Transverse colon (tissue), 4 donors: ENCODE measurements around the gene AP1G2. TPM values are rescaled to one million over a fixed set of nuclear protein-coding genes. Genes with fewer than 3 reads are reported as not detected.

ENCODE experiments used
- DNase-seq: peaks from one replicate; pipeline ENCODE4 v3.0.0-alpha.2; 2019
- H3K27ac ChIP-seq, 4 donors: fragments of 200-600 bp; sonication (generic); 2 replicates each; pipeline ENCODE4 v1.5.1; 2016 to 2018; ENCODE audit warnings: inconsistent platforms in 4 of 4
- H3K27me3 ChIP-seq: fragments of 200-600 bp; sonication (generic); 2 replicates; pipeline ENCODE4 v1.5.1; 2017; ENCODE audit warnings: inconsistent platforms
- H3K36me3 ChIP-seq, 4 donors: fragments of 200-600 bp; sonication (generic); 2 replicates each; pipeline ENCODE4 v1.5.1; 2017 to 2019; ENCODE audit warnings: inconsistent platforms in 4 of 4
- H3K4me1 ChIP-seq, 4 donors: fragments of 200-600 bp; sonication (generic); 2 replicates each; pipeline ENCODE4 v1.5.1; 2017 to 2020; ENCODE audit warnings: inconsistent platforms in 4 of 4
- H3K4me3 ChIP-seq, 4 donors: fragments of 200-600 bp; sonication (generic); 1 replicate in 1 of 4; 2 replicates in 3 of 4; pipeline versions ENCODE4 v1.5.1 to v1.6.1; 2017 to 2019; ENCODE audit warnings: inconsistent platforms in 4 of 4
- H3K9me3 ChIP-seq, 2 donors: fragments of 200-600 bp; sonication (generic); 2 replicates each; pipeline ENCODE4 v1.5.1; 2017 to 2019; ENCODE audit warnings: inconsistent platforms in 2 of 2
- EP300 ChIP-seq: sonication (generic); formaldehyde crosslinking; IDR thresholded peaks from one replicate; pipeline ENCODE4 v1.6.1; 2017; ENCODE audit warnings: antibody characterized with exemption, low read depth
- POLR2A ChIP-seq: fragments of 450-650 bp; IDR thresholded peaks from one replicate; pipeline ENCODE4 v1.6.1; 2016; ENCODE audit warnings: antibody characterized with exemption, mild to moderate bottlenecking, moderate library complexity
- POLR2AphosphoS5 ChIP-seq, 3 donors: sonication (generic); formaldehyde crosslinking; IDR thresholded peaks; one replicate each; pipeline ENCODE4 v1.6.1; 2016; ENCODE audit warnings: antibody characterized with exemption in 3 of 3
- WGBS, 2 donors: methylation state at CpG; one replicate each; pipeline ENCODE4 v1.1.5; 2018; ENCODE audit warnings: low coverage in 1 of 2; 5-methylcytosine and 5-hydroxymethylcytosine counted together
- in situ Hi-C, 4 donors: fragments of 200-750 bp; cut with MboI; loops; one replicate each; pipeline versions ENCODE4 v1.15.0 to v1.15.1; 2017; ENCODE audit warnings: low sequenced_read_pairs in 3 of 4, low pct_ligation_motif_present in 1 of 4, low pct_unique_long_range_greater_than_20kb in 1 of 4
- intact Hi-C: fragments of 100-400 bp; cut with DNase I; formaldehyde crosslinking; loops from one replicate; pipeline ENCODE4 v1.15.1; 2023; ENCODE audit warnings: low total_unique reads
- total RNA-seq, 4 donors: library from RNA; depleted of rRNA; stranded (reverse); fragments of >200 nt; gene quantifications; one replicate each; pipeline ENCODE4 v1.1.0, GENCODE V29; 2016
- TF ChIP-seq, protein P1 (sequence below), 5 experiments: fragments of 200-600 bp in 3 of 5; fragments of 450-650 bp in 2 of 5; sonication (generic) in 3 of 5; IDR thresholded peaks; 1 replicate in 2 of 5; 2 replicates in 3 of 5; pipeline ENCODE4 v1.5.1; 2016 to 2017; ENCODE audit warnings: antibody characterized with exemption in 5 of 5, inconsistent platforms in 3 of 5, mild to moderate bottlenecking in 2 of 5, moderate library complexity in 1 of 5

Gene AP1G2
- total RNA-seq, 4 donors from 2014 or later, result 163 to 508 (median 237) TPM

DNA sequence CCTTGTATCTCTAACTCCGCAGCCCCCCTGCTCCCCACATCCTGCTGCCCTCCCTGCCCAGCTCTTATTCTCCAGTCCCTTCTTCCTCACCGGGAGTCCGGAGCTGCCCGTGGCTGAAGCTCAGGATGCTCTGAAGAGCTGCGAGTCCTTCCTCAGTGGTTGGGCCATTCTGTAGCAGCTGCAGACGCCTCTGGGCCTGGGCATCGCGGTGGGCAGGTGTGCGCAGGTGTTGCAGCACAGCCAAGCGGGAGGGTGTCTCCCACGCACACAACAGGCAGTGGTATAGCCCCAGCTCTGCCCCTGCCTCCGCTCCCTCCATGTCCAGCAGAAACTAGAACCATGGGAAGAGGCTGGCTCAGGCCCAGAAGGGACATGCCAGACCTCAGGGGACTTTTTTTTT, 36.2 kb downstream of the AP1G2 start:
- no peak overlapping the region for H3K27ac ChIP-seq
- TF ChIP-seq POLR2AphosphoS5 (IDR thresholded peaks at IDR 0.05), result no peak
- no peak for TF ChIP-seq POLR2A
- TF ChIP-seq EP300, result no peak
- TF ChIP-seq, protein P1, sequence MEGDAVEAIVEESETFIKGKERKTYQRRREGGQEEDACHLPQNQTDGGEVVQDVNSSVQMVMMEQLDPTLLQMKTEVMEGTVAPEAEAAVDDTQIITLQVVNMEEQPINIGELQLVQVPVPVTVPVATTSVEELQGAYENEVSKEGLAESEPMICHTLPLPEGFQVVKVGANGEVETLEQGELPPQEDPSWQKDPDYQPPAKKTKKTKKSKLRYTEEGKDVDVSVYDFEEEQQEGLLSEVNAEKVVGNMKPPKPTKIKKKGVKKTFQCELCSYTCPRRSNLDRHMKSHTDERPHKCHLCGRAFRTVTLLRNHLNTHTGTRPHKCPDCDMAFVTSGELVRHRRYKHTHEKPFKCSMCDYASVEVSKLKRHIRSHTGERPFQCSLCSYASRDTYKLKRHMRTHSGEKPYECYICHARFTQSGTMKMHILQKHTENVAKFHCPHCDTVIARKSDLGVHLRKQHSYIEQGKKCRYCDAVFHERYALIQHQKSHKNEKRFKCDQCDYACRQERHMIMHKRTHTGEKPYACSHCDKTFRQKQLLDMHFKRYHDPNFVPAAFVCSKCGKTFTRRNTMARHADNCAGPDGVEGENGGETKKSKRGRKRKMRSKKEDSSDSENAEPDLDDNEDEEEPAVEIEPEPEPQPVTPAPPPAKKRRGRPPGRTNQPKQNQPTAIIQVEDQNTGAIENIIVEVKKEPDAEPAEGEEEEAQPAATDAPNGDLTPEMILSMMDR (IDR thresholded peaks at IDR 0.05), result no peak
- WGBS, 2 donors, result 86 to 90% methylated on average over 2 to 12 of the region's 12 CpGs
- in situ Hi-C loops (no loop called here), intact Hi-C loops (no loop called here)
- no peak overlapping the region for H3K4me3 ChIP-seq
- no peaks in the 10 kb centered on the region for H3K36me3 ChIP-seq
- H3K4me1 ChIP-seq, result no peaks in the 10 kb centered on the region
- DNase-seq, result no peak
- no peaks in the 10 kb centered on the region for H3K9me3 ChIP-seq
- H3K27me3 ChIP-seq, result no peaks in the 10 kb centered on the region

GRCh38 chr14:23530375-23531055, 37.1 kb downstream of the AP1G2 start:
- Histone ChIP-seq H3K4me3 (no peak overlapping the region), H3K9me3 (no peaks in the 10 kb centered on the region), H3K27me3 (no peaks in the 10 kb centered on the region), H3K36me3 (no peaks in the 10 kb centered on the region), H3K27ac (no peak overlapping the region), H3K4me1 (no peaks in the 10 kb centered on the region)
- WGBS, 2 donors, result 80 to 84% methylated on average over 2 to 10 of the region's 10 CpGs
- DNase-seq, result no peak
- in situ Hi-C loops, result no loop called here
- intact Hi-C loops, result no loop called here
- TF ChIP-seq POLR2A (no peak), POLR2AphosphoS5 (IDR thresholded peaks at IDR 0.05) (no peak), EP300 (no peak)
- TF ChIP-seq, protein P1 (IDR thresholded peaks at IDR 0.05), result no peak

GRCh38 chr14:23529016-23529415, 38.6 kb downstream of the AP1G2 start:
- no peak overlapping the region for H3K27ac ChIP-seq
- H3K9me3 ChIP-seq, result no peaks in the 10 kb centered on the region
- no peak overlapping the region for H3K4me3 ChIP-seq
- H3K27me3 ChIP-seq, result no peaks in the 10 kb centered on the region
- H3K36me3 ChIP-seq, result no peaks in the 10 kb centered on the region
- 86 to 88% methylated on average over 3 of the region's 3 CpGs for WGBS, 2 donors
- TF ChIP-seq EP300 (no peak), POLR2AphosphoS5 (IDR thresholded peaks at IDR 0.05) (no peak)
- TF ChIP-seq, protein P1 (IDR thresholded peaks at IDR 0.05), result no peak
- no peaks in the 10 kb centered on the region for H3K4me1 ChIP-seq
- in situ Hi-C loops (no loop called here), intact Hi-C loops (no loop called here)
- no peak for DNase-seq

DNA sequence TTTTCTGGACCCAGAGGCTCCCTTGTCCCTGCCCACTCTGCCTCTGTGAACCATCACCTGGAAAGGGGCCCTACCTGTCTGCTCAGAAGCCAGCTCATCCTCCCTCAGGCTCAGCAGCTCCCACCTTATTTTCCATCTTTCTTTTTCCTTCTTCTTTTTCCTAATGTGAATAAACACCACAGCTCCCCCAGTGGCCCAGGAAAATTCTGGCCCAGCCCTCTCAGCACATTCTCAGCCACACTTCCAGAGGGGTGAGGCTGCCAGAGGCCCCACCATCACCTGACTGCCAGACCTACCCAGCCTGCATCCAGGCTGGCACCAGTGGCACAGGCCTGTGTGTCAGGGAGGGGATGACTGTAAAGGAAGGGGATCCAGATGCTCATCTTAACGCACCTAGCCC, 39.0 kb downstream of the AP1G2 start:
- Histone ChIP-seq H3K36me3 (no peaks in the 10 kb centered on the region), H3K27ac (no peak overlapping the region), H3K27me3 (no peaks in the 10 kb centered on the region), H3K9me3 (no peaks in the 10 kb centered on the region), H3K4me1 (no peaks in the 10 kb centered on the region), H3K4me3 (no peak overlapping the region)
- in situ Hi-C loops, result no loop called here
- intact Hi-C loops, result no loop called here
- WGBS, 2 donors, result 83 to 100% methylated on average over 1 of the region's 1 CpG
- no peak for DNase-seq
- TF ChIP-seq, protein P1 (IDR thresholded peaks at IDR 0.05), result no peak
- TF ChIP-seq POLR2A, result no peak
- TF ChIP-seq POLR2AphosphoS5 (IDR thresholded peaks at IDR 0.05), result no peak
- no peak for TF ChIP-seq EP300
